ENCODE measurements around the gene ADAMTS18. TPM values are rescaled to one million over a fixed set of nuclear protein-coding genes. Genes with fewer than 3 reads are reported as not detected.

ADAMTS18 gene
- polyA plus RNA-seq, 1 donor (not counting 4 experiments of a cell fraction or from before 2014, with no cell fraction given) = not detected

- dilution Hi-C loops (cut with MboI; ENCODE audit: extremely low pct_ligation_motif_present, low sequenced_read_pairs) = no loop called here
Observed at GRCh38 chr16:77402672-77403071, 32.2 kb downstream of the ADAMTS18 start.

DNA sequence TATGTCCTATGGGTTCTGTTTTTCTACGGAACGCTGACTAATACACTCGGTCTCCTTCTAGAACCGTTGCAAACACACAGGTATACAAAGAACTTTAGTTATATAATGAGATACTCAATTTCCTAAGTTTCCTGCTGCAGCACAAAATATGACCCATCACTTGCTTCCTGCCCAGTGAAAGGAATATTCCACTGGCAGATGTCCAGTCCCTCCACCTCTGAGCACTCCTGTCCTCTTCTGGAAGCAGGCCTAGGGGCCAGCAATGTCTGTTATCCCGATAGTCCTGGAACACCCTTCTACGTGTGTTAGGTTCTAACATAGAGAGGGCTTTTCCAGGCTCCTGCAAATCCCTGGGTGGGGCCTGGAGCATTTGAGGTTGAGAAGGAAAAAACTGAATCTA is 32.7 kb downstream of the ADAMTS18 start:
- no peak for FAIRE-seq
- H3K79me2 ChIP-seq (ENCODE audit: control insufficient read depth, insufficient read depth, low read length) = no peaks in the 10 kb centered on the region
- TF ChIP-seq, protein P1, sequence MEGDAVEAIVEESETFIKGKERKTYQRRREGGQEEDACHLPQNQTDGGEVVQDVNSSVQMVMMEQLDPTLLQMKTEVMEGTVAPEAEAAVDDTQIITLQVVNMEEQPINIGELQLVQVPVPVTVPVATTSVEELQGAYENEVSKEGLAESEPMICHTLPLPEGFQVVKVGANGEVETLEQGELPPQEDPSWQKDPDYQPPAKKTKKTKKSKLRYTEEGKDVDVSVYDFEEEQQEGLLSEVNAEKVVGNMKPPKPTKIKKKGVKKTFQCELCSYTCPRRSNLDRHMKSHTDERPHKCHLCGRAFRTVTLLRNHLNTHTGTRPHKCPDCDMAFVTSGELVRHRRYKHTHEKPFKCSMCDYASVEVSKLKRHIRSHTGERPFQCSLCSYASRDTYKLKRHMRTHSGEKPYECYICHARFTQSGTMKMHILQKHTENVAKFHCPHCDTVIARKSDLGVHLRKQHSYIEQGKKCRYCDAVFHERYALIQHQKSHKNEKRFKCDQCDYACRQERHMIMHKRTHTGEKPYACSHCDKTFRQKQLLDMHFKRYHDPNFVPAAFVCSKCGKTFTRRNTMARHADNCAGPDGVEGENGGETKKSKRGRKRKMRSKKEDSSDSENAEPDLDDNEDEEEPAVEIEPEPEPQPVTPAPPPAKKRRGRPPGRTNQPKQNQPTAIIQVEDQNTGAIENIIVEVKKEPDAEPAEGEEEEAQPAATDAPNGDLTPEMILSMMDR (optimal IDR thresholded peaks at IDR 0.05 in 1 of 3, IDR thresholded peaks at IDR 0.05 in 1 of 3, conservative IDR thresholded peaks at IDR 0.05 in 1 of 3; ENCODE audit: extremely low read depth in 1 of 3, insufficient read depth in 2 of 3, low read length in 3 of 3) = no peak
- TF ChIP-seq EZH2 (IDR thresholded peaks at IDR 0.05; ENCODE audit: low read length) = no peak
- H3K27ac ChIP-seq (ENCODE audit: control insufficient read depth, insufficient read depth, low read length) = no peak overlapping the region
- no peak overlapping the region for H3K9ac ChIP-seq (ENCODE audit: control insufficient read depth, extremely low read depth, insufficient read depth, low read length)
- H3K9me3 ChIP-seq (ENCODE audit: control insufficient read depth, low read depth, low read length) = no peaks in the 10 kb centered on the region
- H3K9me1 ChIP-seq (ENCODE audit: control insufficient read depth, extremely low read depth, insufficient read depth, low read length) = no peaks in the 10 kb centered on the region
- no peak overlapping the region for H3K4me3 ChIP-seq (ENCODE audit: control insufficient read depth in 2 of 3, extremely low read depth in 1 of 3, insufficient read depth in 2 of 3, low read depth in 1 of 3, low read length in 3 of 3)
- H3K4me2 ChIP-seq (ENCODE audit: control insufficient read depth, extremely low read depth, insufficient read depth, low read depth, low read length) = no peak overlapping the region
- dilution Hi-C loops (cut with MboI; ENCODE audit: extremely low pct_ligation_motif_present, low sequenced_read_pairs) = no loop called here
- H3K36me3 ChIP-seq (ENCODE audit: control insufficient read depth in 2 of 2, extremely low read depth in 1 of 2, insufficient read depth in 2 of 2, low read length in 2 of 2) = no peaks in the 10 kb centered on the region
- no peaks in the 10 kb centered on the region for H3K27me3 ChIP-seq (ENCODE audit: control insufficient read depth, extremely low read depth, insufficient read depth, low read length)
- no peak overlapping the region for H2AFZ ChIP-seq (ENCODE audit: control insufficient read depth, low read length)
- no peaks in the 10 kb centered on the region for H3K4me1 ChIP-seq (ENCODE audit: control insufficient read depth, extremely low read depth, insufficient read depth, low read length)
- DNase-seq (ENCODE audit: low read depth, low spot score) = no peak
- H4K20me1 ChIP-seq (ENCODE audit: control insufficient read depth, extremely low read depth, insufficient read depth, low read length) = no peaks in the 10 kb centered on the region

More at GRCh38 chr16:77402672-77403071, 32.2 kb downstream of the ADAMTS18 start:
- H3K4me1 ChIP-seq (ENCODE audit: control insufficient read depth, extremely low read depth, insufficient read depth, low read length) = no peaks in the 10 kb centered on the region
- FAIRE-seq (no peak), DNase-seq (ENCODE audit: low read depth, low spot score) (no peak)
- H3K27me3 ChIP-seq (ENCODE audit: control insufficient read depth, extremely low read depth, insufficient read depth, low read length) = no peaks in the 10 kb centered on the region
- no peak overlapping the region for H3K27ac ChIP-seq (ENCODE audit: control insufficient read depth, insufficient read depth, low read length)
- no peaks in the 10 kb centered on the region for H3K36me3 ChIP-seq (ENCODE audit: control insufficient read depth in 2 of 2, extremely low read depth in 1 of 2, insufficient read depth in 2 of 2, low read length in 2 of 2)
- no peaks in the 10 kb centered on the region for H3K79me2 ChIP-seq (ENCODE audit: control insufficient read depth, insufficient read depth, low read length)
- no peaks in the 10 kb centered on the region for H3K9me3 ChIP-seq (ENCODE audit: control insufficient read depth, low read depth, low read length)
- H2AFZ ChIP-seq (ENCODE audit: control insufficient read depth, low read length) = no peak overlapping the region
- H3K9ac ChIP-seq (ENCODE audit: control insufficient read depth, extremely low read depth, insufficient read depth, low read length) = no peak overlapping the region
- TF ChIP-seq, protein P1 (optimal IDR thresholded peaks at IDR 0.05 in 1 of 3, IDR thresholded peaks at IDR 0.05 in 1 of 3, conservative IDR thresholded peaks at IDR 0.05 in 1 of 3; ENCODE audit: extremely low read depth in 1 of 3, insufficient read depth in 2 of 3, low read length in 3 of 3) = no peak
- no peak for TF ChIP-seq EZH2 (IDR thresholded peaks at IDR 0.05; ENCODE audit: low read length)
- no peak overlapping the region for H3K4me3 ChIP-seq (ENCODE audit: control insufficient read depth in 2 of 3, extremely low read depth in 1 of 3, insufficient read depth in 2 of 3, low read depth in 1 of 3, low read length in 3 of 3)
- H4K20me1 ChIP-seq (ENCODE audit: control insufficient read depth, extremely low read depth, insufficient read depth, low read length) = no peaks in the 10 kb centered on the region
- H3K4me2 ChIP-seq (ENCODE audit: control insufficient read depth, extremely low read depth, insufficient read depth, low read depth, low read length) = no peak overlapping the region
- H3K9me1 ChIP-seq (ENCODE audit: control insufficient read depth, extremely low read depth, insufficient read depth, low read length) = no peaks in the 10 kb centered on the region
